Sigmoid colon (tissue), 4 donors: ENCODE measurements around the gene STK32B.

Experiments
- CTCF ChIP-seq, 4 experiments: fragments of 450-650 bp in 3 of 4; fragments of 200-600 bp in 1 of 4; IDR thresholded peaks; one replicate each; pipeline ENCODE4 v1.5.1; 2016 to 2019; ENCODE audit warnings: antibody characterized with exemption in 4 of 4, mild to moderate bottlenecking in 3 of 4, moderate library complexity in 2 of 4
- POLR2A ChIP-seq, 2 donors: fragments of 450-650 bp; IDR thresholded peaks; one replicate each; pipeline ENCODE4 v1.6.1; 2016; ENCODE audit warnings: antibody characterized with exemption in 2 of 2, mild to moderate bottlenecking in 2 of 2, moderate library complexity in 2 of 2
- POLR2AphosphoS5 ChIP-seq, 4 donors: sonication (generic); formaldehyde crosslinking; IDR thresholded peaks; one replicate each; pipeline ENCODE4 v1.6.1; 2017; ENCODE audit warnings: antibody characterized with exemption in 4 of 4

- no peak for TF ChIP-seq POLR2A (IDR thresholded peaks at IDR 0.05)
- TF ChIP-seq CTCF (IDR thresholded peaks at IDR 0.05): no peak
- TF ChIP-seq POLR2AphosphoS5 (IDR thresholded peaks at IDR 0.05): no peak
Observed at GRCh38 chr4:5276475-5277075, 225.3 kb downstream of the STK32B start.
